GM19467 (cell line): Measurements from ENCODE around the gene HLA-G.
"Not testable (repeated sequence)": the region's sequence is repeated elsewhere in the genome, so short reads cannot be mapped to it uniquely, and the experiment has no call there.

Experiments
- ATAC-seq: cut with Tn5 transposase; IDR thresholded peaks from one replicate; pipeline ENCODE4 v1.9.1; 2021; ENCODE audit warnings: mild to moderate bottlenecking, moderate library complexity; ENCODE audit not compliant: unreplicated experiment

HLA-G gene

GRCh38 chr6:29864037-29864810 lies 36.6 kb downstream of the HLA-G start:
- ATAC-seq: no peak

DNA sequence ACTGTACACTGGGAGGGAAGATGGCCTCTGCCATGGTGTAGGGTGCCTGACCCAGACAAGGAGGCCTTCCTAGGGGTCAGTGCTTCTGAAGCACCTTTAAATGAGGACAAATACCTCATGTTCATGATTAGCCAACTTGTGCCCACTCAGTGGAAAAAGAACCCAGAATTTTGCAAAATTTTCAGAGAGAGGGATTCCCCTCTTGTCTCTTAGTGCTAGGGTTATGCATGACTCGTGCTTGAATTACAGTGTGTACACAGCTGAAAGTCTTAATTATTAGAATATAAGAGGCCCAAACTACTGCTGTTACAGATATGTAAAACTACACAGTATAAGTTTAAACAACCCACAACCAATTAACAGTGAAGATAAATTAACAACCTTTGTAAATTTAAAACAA lies 38.0 kb downstream of the HLA-G start:
- no peak for ATAC-seq

- ATAC-seq: no peak
Measured at GRCh38 chr6:29870104-29870503, 42.5 kb downstream of the HLA-G start.

DNA sequence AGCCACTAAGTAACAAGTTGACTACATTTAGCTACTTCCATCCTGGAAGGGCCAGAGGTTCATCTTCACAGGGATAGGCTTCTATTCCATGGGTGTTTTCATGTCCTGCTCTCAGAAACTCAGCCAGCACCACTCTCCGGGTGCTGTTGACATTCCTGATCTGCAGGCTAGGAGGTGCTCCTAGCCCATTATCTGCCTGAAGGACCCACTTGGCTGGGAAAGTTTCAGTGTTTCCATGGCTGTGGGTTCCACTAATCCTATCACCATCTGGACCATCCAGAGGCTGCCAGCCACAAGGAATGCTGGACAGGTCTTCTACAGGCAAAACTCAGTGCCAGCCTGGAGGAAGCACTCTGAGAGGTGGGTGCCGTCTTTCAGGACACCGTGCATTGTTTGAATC lies 45.2 kb downstream of the HLA-G start:
- ATAC-seq: no peak

- ATAC-seq: no peak
Measured at GRCh38 chr6:29875257-29875656, 47.6 kb downstream of the HLA-G start.

DNA sequence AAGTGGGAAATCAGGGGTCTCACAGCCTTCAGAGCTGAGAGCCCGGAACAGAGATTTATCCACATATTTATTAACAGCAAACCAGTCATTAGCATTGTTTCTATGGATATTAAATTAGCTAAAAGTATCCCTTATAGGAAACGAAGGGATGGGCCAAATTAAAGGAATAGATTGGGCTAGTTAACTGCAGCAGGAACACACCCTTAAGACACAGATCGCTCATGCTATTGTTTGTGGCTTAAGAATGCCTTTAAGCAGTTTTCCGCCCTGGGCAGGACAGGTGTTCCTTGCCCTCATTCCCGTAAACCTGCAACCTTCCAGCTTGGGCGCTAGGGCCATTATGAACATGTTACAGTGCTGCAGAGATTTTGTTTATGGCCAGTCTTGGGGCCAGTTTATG lies 48.1 kb downstream of the HLA-G start:
- not testable (repeated sequence) for ATAC-seq
